Jurkat, Clone E6-1 (cell line): ENCODE measurements around the gene F7.

Experiments
- DNase-seq: peaks from one replicate; pipeline ENCODE4 v3.0.0-alpha.2; 2011; ENCODE audit warnings: low read depth, low spot score
- H3K4me3 ChIP-seq: 2 replicates; pipeline ENCODE4 v1.5.1; 2011; ENCODE audit warnings: mild to moderate bottlenecking, low read length, control low read depth, moderate library complexity

The F7 gene

GRCh38 chr13:113112893-113113845 is 7.6 kb downstream of the F7 start:
- no peak overlapping the region for H3K4me3 ChIP-seq
- DNase-seq: no peak

GRCh38 chr13:113113846-113114271 is 8.3 kb downstream of the F7 start:
- DNase-seq: no peak
- H3K4me3 ChIP-seq: no peak overlapping the region

- no peak for DNase-seq
- no peak overlapping the region for H3K4me3 ChIP-seq
These were observed 9.1 kb downstream of the F7 start for GRCh38 chr13:113114511-113115362.

- no peak overlapping the region for H3K4me3 ChIP-seq
- no peak for DNase-seq
These were observed 10.0 kb downstream of the F7 start for GRCh38 chr13:113115363-113116205.

GRCh38 chr13:113116206-113116800 is 10.7 kb downstream of the F7 start:
- H3K4me3 ChIP-seq: no peak overlapping the region
- no peak for DNase-seq

- no peak overlapping the region for H3K4me3 ChIP-seq
- DNase-seq: no peak
These were observed 11.3 kb downstream of the F7 start for GRCh38 chr13:113116871-113117271.

- H3K4me3 ChIP-seq: no peak overlapping the region
- DNase-seq: no peak
These were observed 11.8 kb downstream of the F7 start for GRCh38 chr13:113117335-113117872.

GRCh38 chr13:113117911-113118260 is 12.3 kb downstream of the F7 start:
- no peak overlapping the region for H3K4me3 ChIP-seq
- DNase-seq: no peak

GRCh38 chr13:113118261-113119021 is 12.8 kb downstream of the F7 start:
- no peak for DNase-seq

GRCh38 chr13:113119166-113119821 is 13.7 kb downstream of the F7 start:
- no peak overlapping the region for H3K4me3 ChIP-seq
- no peak for DNase-seq

More at GRCh38 chr13:113118261-113119021, 12.8 kb downstream of the F7 start:
- no peak overlapping the region for H3K4me3 ChIP-seq

- no peak overlapping the region for H3K4me3 ChIP-seq
- no peak for DNase-seq
These were observed 14.2 kb downstream of the F7 start for GRCh38 chr13:113119822-113120189.

- DNase-seq: no peak
- no peak overlapping the region for H3K4me3 ChIP-seq
These were observed 14.9 kb downstream of the F7 start for GRCh38 chr13:113120300-113121182.

- H3K4me3 ChIP-seq: no peak overlapping the region
- DNase-seq: no peak
These were observed 15.8 kb downstream of the F7 start for GRCh38 chr13:113121183-113121927.

- H3K4me3 ChIP-seq: no peak overlapping the region
These were observed 16.4 kb downstream of the F7 start for GRCh38 chr13:113121928-113122471.

GRCh38 chr13:113122550-113123225 is 17.1 kb downstream of the F7 start, which contains the start of gene F10:
Gene F10, plus strand, starts transcription at chr13:113122799. Its CDS starts 57 bp downstream, at chr13:113122856.
- no peak for DNase-seq
- no peak within 1 kb of the TSS for H3K4me3 ChIP-seq

More at GRCh38 chr13:113121928-113122471, 16.4 kb downstream of the F7 start:
- no peak for DNase-seq
